ENCODE measurements around the gene RNF115.

Gene RNF115

DNA sequence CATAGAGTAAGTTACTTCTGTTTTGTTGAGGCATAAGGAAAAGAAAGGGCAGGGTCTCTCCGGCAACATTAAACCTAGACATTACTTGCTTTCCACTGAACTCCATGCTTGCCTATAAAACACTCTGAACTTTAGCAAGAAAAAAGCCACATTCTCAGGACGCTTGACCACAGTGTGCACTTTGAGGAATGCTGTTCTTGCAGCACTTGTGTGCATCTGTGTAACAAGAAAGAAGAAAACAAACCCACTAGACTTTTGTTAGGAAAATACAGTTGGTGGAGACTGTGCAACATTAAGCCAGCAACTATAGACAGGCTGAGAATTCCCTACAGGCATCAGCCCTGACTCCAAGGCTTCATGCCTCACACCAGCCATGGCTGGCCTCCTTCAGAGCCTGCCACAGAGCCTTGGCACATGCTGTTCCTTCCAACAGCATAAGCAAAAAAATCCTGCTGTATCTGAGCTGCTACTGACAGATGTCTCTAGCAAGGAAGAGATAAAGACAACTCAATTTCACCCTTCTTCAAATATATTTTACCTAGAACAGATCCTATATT is 122.5 kb downstream of the RNF115 start:
- TF ChIP-seq, protein P1, sequence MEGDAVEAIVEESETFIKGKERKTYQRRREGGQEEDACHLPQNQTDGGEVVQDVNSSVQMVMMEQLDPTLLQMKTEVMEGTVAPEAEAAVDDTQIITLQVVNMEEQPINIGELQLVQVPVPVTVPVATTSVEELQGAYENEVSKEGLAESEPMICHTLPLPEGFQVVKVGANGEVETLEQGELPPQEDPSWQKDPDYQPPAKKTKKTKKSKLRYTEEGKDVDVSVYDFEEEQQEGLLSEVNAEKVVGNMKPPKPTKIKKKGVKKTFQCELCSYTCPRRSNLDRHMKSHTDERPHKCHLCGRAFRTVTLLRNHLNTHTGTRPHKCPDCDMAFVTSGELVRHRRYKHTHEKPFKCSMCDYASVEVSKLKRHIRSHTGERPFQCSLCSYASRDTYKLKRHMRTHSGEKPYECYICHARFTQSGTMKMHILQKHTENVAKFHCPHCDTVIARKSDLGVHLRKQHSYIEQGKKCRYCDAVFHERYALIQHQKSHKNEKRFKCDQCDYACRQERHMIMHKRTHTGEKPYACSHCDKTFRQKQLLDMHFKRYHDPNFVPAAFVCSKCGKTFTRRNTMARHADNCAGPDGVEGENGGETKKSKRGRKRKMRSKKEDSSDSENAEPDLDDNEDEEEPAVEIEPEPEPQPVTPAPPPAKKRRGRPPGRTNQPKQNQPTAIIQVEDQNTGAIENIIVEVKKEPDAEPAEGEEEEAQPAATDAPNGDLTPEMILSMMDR (IDR thresholded peaks at IDR 0.05), result no peak
- DNase-seq, result no peak
- Histone ChIP-seq H3K27me3 (no peaks in the 10 kb centered on the region), H3K9me3 (no peaks in the 10 kb centered on the region), H3K4me3 (no peak overlapping the region), H3K4me1 (no peaks in the 10 kb centered on the region), H3K27ac (no peak overlapping the region), H3K36me3 (no peaks in the 10 kb centered on the region)
- intact Hi-C loops (cut with DNase I; ENCODE audit: low total_unique reads), result no loop called here

DNA sequence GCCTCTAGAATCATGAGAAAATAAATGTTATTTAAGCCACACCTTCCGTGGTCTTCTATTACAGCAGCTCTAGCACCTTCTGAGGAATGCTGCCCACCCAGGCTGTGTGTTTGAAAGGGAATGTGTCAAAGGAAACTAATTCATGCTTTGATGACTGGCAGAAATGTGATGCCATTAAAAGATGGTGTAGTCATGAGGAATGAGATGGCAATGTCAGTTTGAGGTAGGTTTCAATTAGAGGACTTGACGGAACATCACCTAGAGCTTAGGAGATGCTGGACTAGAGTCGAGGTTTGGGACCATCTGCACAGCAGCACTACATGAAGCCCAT is 127.3 kb downstream of the RNF115 start:
- no peaks in the 10 kb centered on the region for H3K36me3 ChIP-seq
- intact Hi-C loops (cut with DNase I; ENCODE audit: low total_unique reads), result no loop called here
- TF ChIP-seq, protein P1 (IDR thresholded peaks at IDR 0.05), result no peak

DNA sequence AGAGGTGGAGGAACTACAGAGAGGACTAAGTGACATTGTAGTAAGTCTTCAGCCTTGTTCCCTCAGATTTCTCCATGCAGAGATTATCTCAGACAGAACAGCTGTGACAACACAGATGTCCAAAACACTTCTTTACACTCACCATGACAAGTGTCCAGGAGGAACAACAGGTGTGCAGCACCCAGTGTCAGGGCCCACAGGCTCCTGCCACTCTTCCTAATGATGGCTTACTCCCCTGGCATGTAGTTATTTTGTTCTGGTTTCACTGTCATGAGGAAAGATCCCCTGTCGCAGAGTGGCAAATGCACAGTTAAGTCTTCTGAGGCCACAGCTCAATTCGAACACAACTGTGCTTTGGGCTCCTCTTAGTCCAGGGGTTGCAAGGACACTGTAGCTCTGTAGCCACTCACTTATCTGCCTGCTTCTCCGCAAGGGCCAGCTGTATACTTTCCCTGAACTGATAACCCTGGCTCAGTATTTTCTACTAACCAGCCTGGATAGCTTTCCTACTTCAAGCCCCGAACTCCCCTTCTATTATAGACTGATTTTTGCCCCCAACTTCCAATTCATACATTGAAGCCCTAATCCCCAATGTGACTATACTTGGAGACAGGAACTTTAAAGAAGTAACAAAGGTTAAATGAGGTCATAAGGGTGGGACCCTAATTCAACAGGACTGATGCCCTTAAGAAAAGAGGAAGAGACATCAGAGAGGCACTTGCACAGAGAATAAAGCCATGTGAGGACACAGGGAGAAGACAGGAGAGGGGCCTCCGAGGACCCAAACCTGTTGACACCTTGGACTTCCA is 127.9 kb downstream of the RNF115 start:
- Histone ChIP-seq H3K9me3 (no peaks in the 10 kb centered on the region), H3K27ac (no peak overlapping the region), H3K4me3 (no peak overlapping the region), H3K4me1 (no peaks in the 10 kb centered on the region), H3K36me3 (no peaks in the 10 kb centered on the region), H3K27me3 (no peaks in the 10 kb centered on the region)
- TF ChIP-seq, protein P1 (IDR thresholded peaks at IDR 0.05), result no peak
- intact Hi-C loops (cut with DNase I; ENCODE audit: low total_unique reads), result no loop called here
- DNase-seq, result no peak

More for the DNA sequence above, 127.3 kb downstream of the RNF115 start:
- no peaks in the 10 kb centered on the region for H3K4me1 ChIP-seq
- DNase-seq, result no peak
- no peak overlapping the region for H3K4me3 ChIP-seq
- no peaks in the 10 kb centered on the region for H3K27me3 ChIP-seq
- no peak overlapping the region for H3K27ac ChIP-seq
- H3K9me3 ChIP-seq, result no peaks in the 10 kb centered on the region

DNA sequence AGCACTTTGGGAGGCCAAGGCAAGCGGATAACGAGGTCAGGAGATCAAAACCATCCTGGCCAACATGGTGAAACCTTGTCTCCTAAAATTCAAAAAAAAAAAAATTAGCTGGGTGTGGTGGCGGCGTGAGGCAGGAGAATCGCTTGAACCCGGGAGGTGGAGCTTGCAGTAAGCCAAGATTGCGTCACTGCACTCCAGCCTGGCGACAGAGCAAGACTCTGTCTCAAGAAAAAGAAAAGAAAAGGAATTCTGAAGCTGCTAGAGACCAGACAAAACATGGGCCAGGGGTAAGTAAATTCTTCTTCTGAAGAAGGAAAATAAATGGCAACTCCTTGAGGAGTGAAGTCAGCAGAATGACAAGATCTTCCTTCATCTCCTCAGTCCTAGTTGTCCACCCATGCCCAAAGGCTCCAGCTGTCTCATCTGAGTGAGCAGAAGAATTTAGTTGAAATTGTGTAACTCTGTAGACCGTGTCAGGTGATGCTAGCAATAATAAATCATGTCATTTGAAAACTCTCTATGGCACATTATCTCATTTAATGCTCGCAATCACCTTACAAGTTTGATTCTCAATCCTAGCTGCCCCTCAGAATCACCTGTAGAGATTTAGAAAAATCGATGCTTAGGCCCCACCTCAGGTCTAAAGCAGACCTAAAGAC is 131.0 kb downstream of the RNF115 start:
- no peak for DNase-seq
- Histone ChIP-seq H3K36me3 (no peaks in the 10 kb centered on the region), H3K27ac (no peak overlapping the region), H3K4me3 (no peak overlapping the region), H3K4me1 (peaks cover 0 to 5% (median 0%) of the 10 kb centered on the region in 4 donors), H3K9me3 (no peaks in the 10 kb centered on the region), H3K27me3 (no peaks in the 10 kb centered on the region)
- TF ChIP-seq, protein P1 (IDR thresholded peaks at IDR 0.05), result no peak
- intact Hi-C loops (cut with DNase I; ENCODE audit: low total_unique reads), result no loop called here

DNA sequence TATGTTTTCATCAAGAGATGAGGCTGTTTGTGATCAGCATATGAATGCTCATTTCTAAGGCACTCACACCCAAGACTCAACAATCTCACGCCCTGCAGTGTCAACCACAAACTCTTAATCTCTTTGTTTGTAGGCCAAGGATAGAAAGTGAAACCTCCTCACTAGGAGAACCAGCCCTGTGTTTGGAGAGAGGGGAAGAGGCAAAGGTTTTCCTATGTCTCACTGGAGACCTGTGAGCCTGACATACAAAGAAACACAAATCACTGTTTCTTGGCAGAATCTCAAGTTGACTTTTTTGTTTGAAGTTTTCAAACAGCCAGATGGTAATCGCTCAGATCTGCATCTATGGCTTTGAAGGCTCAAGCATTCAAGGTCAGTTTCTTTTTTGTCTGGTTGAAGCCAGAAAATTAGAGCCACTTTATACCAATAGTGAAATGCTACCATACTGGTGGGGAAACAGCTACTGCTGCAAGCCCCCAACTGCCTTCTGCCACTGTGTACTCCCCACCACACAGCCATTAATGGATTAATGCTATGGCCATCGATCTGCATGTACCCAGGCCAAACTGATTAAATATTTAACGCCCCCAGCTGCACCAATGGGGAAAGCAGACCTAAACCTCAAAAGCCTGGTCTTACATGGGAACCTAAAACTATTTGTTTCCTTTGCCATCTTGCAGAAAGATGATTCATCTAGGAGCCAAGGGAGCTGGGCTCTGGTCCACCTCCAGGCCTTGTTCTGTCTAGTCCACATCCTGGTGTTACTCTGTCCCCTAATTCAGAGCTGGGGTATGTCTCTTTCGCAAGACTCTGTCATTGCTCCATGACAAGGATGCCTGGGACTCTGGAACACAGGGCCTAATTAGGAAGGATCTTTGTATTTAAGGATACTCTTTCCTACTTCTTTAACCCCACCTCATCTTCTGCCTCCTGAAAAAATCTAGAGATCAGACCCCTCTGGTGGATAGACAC is 133.0 kb downstream of the RNF115 start:
- Histone ChIP-seq H3K36me3 (no peaks in the 10 kb centered on the region), H3K4me3 (no peak overlapping the region), H3K27me3 (no peaks in the 10 kb centered on the region), H3K27ac (no peak overlapping the region), H3K4me1 (peaks cover 0 to 5% (median 0%) of the 10 kb centered on the region in 4 donors), H3K9me3 (no peaks in the 10 kb centered on the region)
- DNase-seq, result no peak
- intact Hi-C loops (cut with DNase I; ENCODE audit: low total_unique reads), result no loop called here
- TF ChIP-seq, protein P1 (IDR thresholded peaks at IDR 0.05), result no peak

All from tibial artery (tissue), 4 donors.